HG03095 (cell line): ENCODE measurements around the gene NHERF1.

ENCODE experiments used
- ATAC-seq: cut with Tn5 transposase; IDR thresholded peaks from one replicate; pipeline ENCODE4 v1.9.1; 2021; ENCODE audit warnings: moderate library complexity; ENCODE audit not compliant: unreplicated experiment

Gene NHERF1

GRCh38 chr17:74767111-74767516 is 18.7 kb downstream of the NHERF1 start:
- no peak for ATAC-seq

- ATAC-seq = no peak
These were observed 19.8 kb downstream of the NHERF1 start for GRCh38 chr17:74768069-74768762.

- ATAC-seq = no peak
These were observed 20.3 kb downstream of the NHERF1 start for GRCh38 chr17:74768763-74769114.

- ATAC-seq = no peak
These were observed 20.9 kb downstream of the NHERF1 start for GRCh38 chr17:74769266-74769855.

- ATAC-seq = no peak
These were observed 21.5 kb downstream of the NHERF1 start for GRCh38 chr17:74769856-74770497.

GRCh38 chr17:74770498-74771318 is 22.3 kb downstream of the NHERF1 start:
- no peak for ATAC-seq

- no peak for ATAC-seq
These were observed 23.0 kb downstream of the NHERF1 start for GRCh38 chr17:74771319-74771914.

GRCh38 chr17:74772053-74772452 is 23.6 kb downstream of the NHERF1 start:
- ATAC-seq = no peak

- no peak for ATAC-seq
These were observed 25.0 kb downstream of the NHERF1 start for GRCh38 chr17:74773414-74773813.

- ATAC-seq = no peak
These were observed 25.5 kb downstream of the NHERF1 start for GRCh38 chr17:74773871-74774286.

GRCh38 chr17:74775409-74776043 is 27.1 kb downstream of the NHERF1 start:
- ATAC-seq = no peak

GRCh38 chr17:74776044-74776962 is 27.9 kb downstream of the NHERF1 start, which contains the start of gene NAT9:
NAT9 (minus strand) TSS chr17:74776345; CDS start chr17:74775698, 647 bp downstream.
- peak; percentile 57 for ATAC-seq

- ATAC-seq = no peak
These were observed 28.6 kb downstream of the NHERF1 start for GRCh38 chr17:74776990-74777389.

GRCh38 chr17:74777901-74778515 is 29.6 kb downstream of the NHERF1 start:
- no peak for ATAC-seq

- no peak for ATAC-seq
These were observed 30.5 kb downstream of the NHERF1 start for GRCh38 chr17:74778960-74779359.

GRCh38 chr17:74779501-74779900 is 31.1 kb downstream of the NHERF1 start:
- ATAC-seq = no peak

GRCh38 chr17:74779948-74780400 is 31.5 kb downstream of the NHERF1 start:
- peak; percentile 52 for ATAC-seq

- no peak for ATAC-seq
These were observed 32.2 kb downstream of the NHERF1 start for GRCh38 chr17:74780443-74781238.
